Stimulated activated CD8-positive, alpha-beta memory T cell treated with anti-CD3 and anti-CD28 coated beads, Interleukin-7, amount 100 ng/mL, for 4 hours (primary cell): ENCODE results near the gene GON7.
A peak's percentile ranks its signal among the peaks of the same experiment; 100 is the strongest.
"Not testable (repeated sequence)": the region's sequence is repeated elsewhere in the genome, so short reads cannot be mapped to it uniquely, and the experiment has no call there.

ENCODE experiments used
- DNase-seq, 2 donors: peaks; one replicate each; pipeline ENCODE4 v3.0.0-alpha.2; 2020; ENCODE audit warnings: low read depth in 2 of 2

GON7 gene

GRCh38 chr14:93200553-93200952, 6.3 kb downstream of the GON7 start:
- no peak for DNase-seq

- DNase-seq = no peak
Measured at GRCh38 chr14:93199031-93199430, 7.8 kb downstream of the GON7 start.

GRCh38 chr14:93195316-93195999, 11.4 kb downstream of the GON7 start:
- no peak for DNase-seq

GRCh38 chr14:93186956-93187355, 19.9 kb downstream of the GON7 start:
- no peak for DNase-seq

- DNase-seq = no peak
Measured at GRCh38 chr14:93186466-93186865, 20.4 kb downstream of the GON7 start.

GRCh38 chr14:93185349-93185720, 21.5 kb downstream of the GON7 start:
- DNase-seq = no peak

GRCh38 chr14:93184391-93185348, 22.2 kb downstream of the GON7 start, which contains the start of the genes LYSET and MOAP1:
Gene LYSET (plus strand): TSS chr14:93185317. CDS start chr14:93185406, 89 bp downstream.
Gene MOAP1 (minus strand): TSS chr14:93184897. CDS start chr14:93184242, 655 bp downstream.
- DNase-seq = peak; percentile 70 to 84

- no peak for DNase-seq
Measured at GRCh38 chr14:93183596-93184317, 23.1 kb downstream of the GON7 start.

GRCh38 chr14:93175492-93175891, 31.4 kb downstream of the GON7 start:
- no peak for DNase-seq

GRCh38 chr14:93174731-93175130, 32.1 kb downstream of the GON7 start:
- DNase-seq = not testable (repeated sequence)

GRCh38 chr14:93173943-93174395, 32.9 kb downstream of the GON7 start:
- DNase-seq = no peak

- no peak for DNase-seq
Measured at GRCh38 chr14:93171376-93171775, 35.5 kb downstream of the GON7 start.

GRCh38 chr14:93170141-93170540, 36.7 kb downstream of the GON7 start:
- not testable (repeated sequence) for DNase-seq

- not testable (repeated sequence) for DNase-seq
Measured at GRCh38 chr14:93169619-93170018, 37.2 kb downstream of the GON7 start.

GRCh38 chr14:93168610-93169009, 38.3 kb downstream of the GON7 start:
- not testable (repeated sequence) for DNase-seq

GRCh38 chr14:93165271-93166265, 41.3 kb downstream of the GON7 start:
- not testable (repeated sequence) for DNase-seq

- DNase-seq = no peak
Measured at GRCh38 chr14:93163564-93163963, 43.3 kb downstream of the GON7 start.

- DNase-seq = no peak
Measured at GRCh38 chr14:93161411-93161940, 45.4 kb downstream of the GON7 start.

- no peak for DNase-seq
Measured at GRCh38 chr14:93160353-93160801, 46.5 kb downstream of the GON7 start.
